Stimulated activated CD4-positive, alpha-beta T cell treated with anti-CD3 and anti-CD28 coated beads, Interleukin-1b, Interleukin-23, amount 100 ng/mL, for 24 hours (primary cell): ENCODE results near the gene ITIH3.
"Not testable (repeated sequence)": the region's sequence is repeated elsewhere in the genome, so short reads cannot be mapped to it uniquely, and the experiment has no call there.

Source experiments
- DNase-seq, 4 experiments: peaks; one replicate each; pipeline ENCODE4 v3.0.0-alpha.2; 2020; ENCODE audit warnings: low read depth in 4 of 4, low spot score in 1 of 4

Gene ITIH3, protein sequence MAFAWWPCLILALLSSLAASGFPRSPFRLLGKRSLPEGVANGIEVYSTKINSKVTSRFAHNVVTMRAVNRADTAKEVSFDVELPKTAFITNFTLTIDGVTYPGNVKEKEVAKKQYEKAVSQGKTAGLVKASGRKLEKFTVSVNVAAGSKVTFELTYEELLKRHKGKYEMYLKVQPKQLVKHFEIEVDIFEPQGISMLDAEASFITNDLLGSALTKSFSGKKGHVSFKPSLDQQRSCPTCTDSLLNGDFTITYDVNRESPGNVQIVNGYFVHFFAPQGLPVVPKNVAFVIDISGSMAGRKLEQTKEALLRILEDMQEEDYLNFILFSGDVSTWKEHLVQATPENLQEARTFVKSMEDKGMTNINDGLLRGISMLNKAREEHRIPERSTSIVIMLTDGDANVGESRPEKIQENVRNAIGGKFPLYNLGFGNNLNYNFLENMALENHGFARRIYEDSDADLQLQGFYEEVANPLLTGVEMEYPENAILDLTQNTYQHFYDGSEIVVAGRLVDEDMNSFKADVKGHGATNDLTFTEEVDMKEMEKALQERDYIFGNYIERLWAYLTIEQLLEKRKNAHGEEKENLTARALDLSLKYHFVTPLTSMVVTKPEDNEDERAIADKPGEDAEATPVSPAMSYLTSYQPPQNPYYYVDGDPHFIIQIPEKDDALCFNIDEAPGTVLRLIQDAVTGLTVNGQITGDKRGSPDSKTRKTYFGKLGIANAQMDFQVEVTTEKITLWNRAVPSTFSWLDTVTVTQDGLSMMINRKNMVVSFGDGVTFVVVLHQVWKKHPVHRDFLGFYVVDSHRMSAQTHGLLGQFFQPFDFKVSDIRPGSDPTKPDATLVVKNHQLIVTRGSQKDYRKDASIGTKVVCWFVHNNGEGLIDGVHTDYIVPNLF

DNA sequence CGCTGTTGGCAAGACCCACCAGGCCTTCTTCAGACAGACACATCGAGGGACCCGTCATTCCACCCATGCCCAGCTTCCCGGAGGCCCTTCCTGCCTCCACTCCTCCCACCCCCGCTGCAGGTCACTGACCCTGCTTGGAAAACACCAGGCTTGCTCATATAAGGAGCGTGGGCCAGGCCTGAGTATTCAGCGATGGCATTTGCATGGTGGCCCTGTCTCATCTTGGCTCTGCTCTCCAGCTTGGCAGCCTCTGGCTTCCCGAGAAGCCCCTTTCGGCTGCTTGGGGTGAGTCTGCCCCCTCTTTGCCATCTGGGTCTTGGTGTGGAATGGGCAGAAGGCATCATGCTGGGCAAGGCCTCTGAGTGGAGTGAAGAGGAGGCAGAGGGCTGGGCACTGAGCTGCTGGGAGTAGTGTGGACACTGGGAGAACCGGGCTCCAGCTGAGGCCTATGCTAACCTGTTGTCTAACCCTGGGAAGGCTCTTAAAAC, at the start of gene ITIH3:
Gene ITIH3, plus strand, starts transcription at position 185 of the 488 bp plus-strand sequence. Its CDS starts 8 bp downstream, at position 193.
- no peak for DNase-seq

DNA sequence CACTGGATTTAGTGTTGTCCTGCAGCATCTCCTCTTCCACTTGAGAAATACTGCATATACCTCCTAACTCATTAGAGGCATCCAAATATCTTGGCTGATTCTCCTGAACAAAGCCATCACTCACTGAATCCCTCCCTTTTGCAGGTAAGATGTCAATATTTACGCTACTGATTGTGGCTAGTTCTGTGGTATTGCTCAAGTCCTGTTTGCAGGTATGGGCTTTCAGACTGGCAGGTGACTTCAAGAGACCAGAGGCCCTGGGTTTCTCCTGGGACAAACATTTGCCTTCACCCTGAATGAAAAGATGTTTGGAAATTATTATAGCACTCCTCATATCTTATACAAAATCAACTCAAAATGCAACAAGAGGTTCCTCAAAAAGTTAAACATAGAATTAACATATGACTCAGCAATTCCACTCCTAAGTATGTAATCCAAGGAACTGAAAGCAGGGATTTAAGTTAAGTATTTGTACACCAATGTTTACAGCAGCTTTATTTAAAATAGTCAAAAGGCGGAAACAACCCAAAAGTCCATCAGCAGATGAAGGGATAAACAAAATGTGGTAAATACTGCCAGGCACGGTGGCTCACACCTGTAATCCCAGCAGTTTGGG, 42.4 kb upstream of the ITIH3 start:
- no peak for DNase-seq

DNA sequence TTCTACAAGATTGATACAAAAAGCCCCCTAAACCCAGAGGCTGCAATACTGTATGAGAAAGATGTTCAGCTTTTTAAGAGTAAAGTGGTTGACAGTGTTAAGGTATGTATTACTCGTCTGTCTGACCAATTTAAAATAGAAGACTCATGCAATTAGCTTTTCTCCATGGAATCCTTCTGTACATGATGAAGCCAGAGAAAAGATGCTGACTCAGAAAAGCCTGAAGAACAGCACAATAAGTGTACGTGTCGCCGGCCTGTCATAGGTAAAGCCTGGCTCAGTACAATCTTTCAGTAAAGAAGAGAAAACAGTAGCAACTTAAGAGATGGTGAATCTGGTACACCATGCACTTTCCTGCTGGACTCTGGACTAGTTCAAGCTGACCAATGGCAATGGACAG, 40.2 kb upstream of the ITIH3 start:
- no peak for DNase-seq

DNA sequence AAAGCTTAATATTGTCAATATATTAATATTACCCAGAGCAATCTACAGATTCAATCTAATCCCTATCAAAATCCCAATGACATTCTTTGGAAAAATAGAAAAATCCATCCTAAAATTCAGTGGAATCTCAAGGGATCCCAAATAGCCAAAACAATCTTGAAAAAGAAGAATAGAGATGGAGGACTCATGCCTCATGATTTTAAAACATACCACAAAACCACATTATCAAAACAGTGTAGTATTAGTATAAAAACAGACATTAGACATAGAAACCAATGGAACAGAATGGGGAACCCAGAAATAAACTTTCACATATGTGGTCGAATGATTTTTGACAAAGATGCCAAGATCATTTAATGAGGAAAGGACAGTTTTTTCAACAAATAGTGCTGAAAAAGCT, 38.5 kb upstream of the ITIH3 start:
- DNase-seq, result no peak

DNA sequence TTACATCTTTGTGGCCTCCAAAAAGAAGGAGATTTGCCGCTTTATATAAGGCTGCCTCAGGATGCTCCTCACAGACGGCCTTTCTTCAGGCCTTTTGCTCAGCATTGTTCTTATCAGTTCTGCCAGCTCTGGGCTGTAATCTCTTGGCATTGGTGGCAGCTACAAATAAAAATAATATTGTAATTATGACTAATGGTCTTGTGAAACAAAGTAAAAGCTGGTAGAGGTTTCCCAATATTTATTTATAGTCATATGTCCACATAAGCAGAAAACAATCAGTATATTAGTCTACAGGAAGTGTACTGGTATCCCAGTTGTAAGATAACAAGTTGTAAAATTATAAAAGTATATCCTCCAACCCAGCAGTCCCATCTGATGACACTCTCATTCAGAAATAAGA, 31.1 kb upstream of the ITIH3 start:
- DNase-seq, result no peak

DNA sequence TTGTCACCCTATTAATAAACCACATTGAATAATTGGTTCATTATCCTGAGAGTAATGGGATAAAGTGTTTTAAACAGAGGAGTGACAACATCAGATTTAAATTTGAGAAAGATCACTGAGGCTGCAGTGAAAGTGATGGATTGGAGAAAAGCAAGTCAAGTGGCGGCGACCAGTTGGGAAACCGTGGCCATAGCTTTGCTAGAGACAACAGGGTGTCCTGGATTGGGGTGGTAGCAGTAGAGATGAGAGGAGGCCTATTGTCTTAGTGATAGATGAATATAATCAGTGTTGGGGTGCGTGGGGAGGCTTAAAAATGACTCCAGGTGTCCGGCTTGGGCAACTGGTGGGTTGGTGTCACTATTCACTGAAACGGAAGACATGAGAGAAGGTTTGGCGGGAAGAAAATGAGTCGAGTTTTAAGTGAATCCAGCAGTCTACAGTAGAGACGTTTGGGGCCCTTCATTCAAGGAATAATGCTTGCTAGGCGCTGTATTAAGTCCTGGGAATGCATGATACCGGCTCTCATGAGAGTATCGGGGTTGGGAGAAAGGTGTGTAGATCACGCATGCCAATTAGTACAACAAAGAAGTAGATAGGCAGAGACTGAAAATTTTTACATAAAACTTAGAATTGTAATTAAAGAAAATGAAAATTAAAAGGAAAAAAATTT, 24.7 kb upstream of the ITIH3 start:
- DNase-seq, result no peak

DNA sequence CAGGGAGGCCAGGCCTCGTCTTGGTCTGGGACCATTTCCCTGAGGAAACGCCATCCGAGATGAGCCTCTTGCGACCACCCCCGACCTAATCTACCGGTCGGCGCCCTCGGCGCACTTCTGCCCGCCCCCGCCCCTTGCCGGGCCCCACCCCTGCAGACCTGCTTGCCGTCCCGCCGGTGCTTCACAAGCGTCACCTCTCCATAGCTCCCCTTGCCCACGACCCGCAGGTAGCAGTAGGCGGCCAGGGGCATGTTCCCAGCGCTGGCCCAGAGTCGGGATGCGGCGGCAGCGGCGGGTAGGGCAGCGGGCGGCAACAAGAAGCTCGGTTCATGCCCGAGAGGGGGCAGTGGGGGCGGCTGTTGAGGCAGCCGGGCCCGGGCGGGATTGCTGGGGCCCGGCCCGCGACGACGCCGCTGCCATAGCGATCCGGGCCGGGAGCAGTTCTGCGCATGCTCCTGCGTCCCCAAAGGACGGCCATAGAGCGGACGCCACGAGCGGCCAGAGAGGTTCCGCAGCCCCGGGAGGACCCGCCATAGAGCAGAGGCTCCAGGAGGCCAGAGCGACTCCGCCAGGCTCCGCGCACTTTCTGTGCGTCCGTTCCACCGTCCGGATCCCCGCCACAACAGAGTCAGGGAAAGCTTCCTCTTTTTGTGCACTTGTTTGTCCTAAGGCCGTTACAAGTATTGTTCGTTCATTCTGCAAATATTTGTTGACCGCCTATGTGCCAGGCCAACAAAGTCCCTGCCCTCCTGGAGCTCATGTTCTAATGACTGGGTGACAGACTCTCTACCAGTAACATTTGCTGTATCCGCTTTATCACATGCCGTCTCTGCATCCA, 23.9 kb upstream of the ITIH3 start, which contains the start of gene NEK4:
Gene NEK4, minus strand, starts transcription at position 445 of the 838 bp plus-strand sequence. Its CDS starts 194 bp downstream, at position 251.
- peak; percentile 63 to 85 (median 76) for DNase-seq

DNA sequence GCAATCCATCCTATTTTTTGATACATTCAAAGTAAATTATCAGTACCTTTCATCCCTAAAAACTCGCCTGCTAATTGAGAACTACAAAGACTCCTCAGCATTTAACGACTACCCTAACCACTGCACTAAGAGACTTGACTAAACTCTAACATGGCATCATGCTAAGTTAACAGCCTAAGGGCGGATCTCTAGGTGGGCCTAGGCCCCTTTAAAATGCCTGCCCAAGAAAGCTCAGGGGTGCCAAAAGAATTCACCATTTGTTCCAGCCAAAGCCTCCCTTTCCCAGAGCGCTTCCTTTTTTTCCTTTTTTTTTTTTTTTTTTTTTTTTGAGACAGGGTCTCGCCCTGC, 23.3 kb upstream of the ITIH3 start:
- DNase-seq, result no peak

DNA sequence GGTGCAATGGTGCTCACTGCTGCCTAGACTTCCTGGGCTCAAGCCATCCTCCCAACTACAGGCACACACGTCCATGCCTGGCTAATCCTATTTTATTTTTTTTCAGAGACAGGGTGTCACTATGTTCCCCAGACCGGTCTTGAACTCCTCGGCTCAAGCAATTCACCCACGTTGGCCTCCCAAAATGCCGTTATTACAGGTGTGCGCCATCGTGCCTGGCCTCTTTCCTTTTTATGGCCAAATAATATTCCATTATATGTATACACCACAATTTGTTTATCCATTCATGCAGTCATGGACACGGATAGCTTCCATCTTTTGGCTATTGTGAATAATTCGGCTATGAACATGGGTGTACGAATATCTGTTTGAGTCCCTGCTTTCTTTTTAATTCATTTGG, 22.9 kb upstream of the ITIH3 start:
- DNase-seq, result no peak

DNA sequence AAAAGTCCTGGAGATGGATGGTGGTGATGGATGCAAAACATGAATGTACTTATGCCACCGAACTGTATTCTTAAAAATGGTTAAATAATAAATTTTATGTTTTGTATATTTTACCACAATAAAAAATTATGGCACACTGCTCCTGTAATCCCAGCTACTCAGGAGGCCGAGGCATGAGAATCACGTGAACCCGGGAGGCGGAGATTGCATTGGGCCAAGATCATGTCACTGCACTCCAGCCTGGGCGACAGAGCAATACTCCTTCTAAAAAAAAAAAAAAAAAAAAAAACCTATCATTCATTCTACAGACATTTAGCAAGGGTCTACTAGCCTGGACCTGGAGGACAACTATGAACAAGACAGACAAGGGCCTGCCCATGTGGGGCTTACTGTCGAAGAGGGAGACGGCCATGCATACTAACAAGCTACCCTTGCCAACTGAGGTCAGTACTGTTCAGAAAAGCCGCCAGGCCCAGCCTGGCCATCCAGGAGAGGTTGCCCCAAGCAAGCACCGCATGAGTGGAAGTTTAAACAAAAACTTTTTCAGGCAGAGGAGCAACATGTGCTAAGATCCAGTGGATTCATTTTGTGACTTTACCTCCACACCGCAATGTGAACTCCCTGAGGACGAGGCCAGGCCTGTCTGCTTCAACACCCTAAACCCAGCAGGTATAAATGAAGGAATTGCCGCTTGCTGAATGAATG, 21.1 kb upstream of the ITIH3 start:
- DNase-seq, result no peak

DNA sequence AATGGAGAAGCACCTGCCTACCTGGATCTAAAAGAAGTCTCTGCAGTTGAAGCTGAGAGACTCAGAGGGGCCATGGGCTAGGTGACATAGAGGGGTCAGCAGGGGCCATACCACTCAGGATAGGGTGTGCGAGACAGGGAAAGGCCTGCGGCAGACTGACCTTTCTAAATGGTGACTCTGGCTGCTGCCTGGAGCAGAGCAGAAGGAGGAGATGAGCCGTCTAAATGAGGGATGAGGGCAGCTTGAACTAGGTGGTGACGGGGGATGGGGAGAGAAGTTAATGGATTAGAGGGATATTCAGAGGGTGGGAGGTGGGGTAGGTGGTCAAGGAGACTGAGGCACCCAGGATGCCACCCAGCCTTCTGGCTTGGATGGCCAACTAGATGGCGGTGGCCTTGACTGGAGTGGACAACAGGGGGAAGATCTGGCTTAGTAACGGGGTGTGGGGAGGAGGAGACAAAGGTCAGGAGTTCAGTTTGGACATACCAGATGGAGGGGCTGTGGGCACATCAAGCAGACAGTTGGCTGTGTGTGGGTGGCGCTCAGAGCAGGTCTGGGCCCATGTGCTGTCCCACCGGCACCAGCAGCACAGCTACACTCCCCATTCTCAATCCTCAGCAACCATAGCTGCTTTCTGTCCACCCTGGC, 20.4 kb upstream of the ITIH3 start:
- DNase-seq, result no peak

DNA sequence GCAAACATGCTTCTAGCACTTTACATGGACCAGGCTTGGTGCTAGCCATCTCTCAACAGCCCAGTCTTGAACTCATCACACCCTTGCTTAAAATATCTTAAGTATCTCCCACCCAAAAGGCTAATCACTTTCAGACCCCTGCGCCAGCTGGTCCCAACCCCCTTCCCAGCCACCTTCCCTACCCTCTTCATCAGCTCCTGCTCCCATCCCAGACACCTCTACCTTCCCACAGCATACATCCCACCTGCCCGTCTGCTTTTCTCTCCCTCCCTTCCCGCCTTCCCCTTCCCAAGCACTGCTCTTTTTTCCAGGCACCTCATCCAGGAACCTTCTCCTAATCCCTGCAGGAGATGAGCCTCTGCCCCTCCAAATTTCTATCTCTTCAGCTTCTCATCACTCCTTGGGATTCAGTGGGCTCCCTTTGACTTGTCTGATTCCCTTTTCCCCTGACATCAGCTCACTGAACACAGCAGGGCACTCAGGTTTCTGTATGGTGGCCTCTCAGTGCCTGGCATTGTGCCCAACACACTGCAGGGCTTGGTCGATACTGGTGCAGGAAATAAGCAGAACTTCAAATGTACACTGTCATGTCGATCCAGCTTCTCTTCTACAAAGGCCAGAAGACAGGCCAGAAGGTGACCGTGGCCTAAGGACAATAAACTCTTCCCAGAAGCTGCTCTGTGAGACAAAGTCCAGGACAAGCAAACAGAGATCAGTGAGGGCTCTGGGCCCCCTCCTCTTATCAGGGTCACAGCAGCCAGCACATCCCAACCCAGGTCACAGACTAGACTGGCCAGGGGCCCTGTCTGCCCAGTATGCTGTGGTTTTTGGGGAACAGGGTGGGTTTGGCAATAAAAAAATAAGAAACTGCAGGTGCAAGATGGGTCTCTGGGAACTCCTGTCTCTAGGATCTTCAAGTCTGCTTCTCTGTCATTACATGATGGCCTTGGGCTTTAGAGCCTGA, 19.4 kb upstream of the ITIH3 start:
- DNase-seq, result no peak

DNA sequence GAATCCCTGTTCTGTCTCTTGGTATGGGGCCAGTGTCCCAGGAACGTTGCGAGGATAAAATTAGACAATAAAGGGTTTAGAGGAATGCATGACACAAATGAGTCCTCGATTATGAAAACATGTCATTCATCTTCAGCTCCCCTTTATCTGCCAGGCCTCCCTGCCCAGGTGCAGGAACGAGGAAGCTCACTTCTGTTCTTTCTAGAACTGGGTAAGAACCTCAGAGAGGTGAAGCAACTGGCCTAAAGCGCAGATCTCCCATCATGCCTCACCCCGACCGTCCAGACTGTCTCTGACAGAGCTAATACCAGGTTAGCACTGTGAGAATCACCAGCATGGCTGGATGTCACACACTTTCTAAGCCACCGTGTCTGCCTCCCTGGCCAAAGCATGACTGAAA, 18.7 kb upstream of the ITIH3 start:
- DNase-seq, result no peak

DNA sequence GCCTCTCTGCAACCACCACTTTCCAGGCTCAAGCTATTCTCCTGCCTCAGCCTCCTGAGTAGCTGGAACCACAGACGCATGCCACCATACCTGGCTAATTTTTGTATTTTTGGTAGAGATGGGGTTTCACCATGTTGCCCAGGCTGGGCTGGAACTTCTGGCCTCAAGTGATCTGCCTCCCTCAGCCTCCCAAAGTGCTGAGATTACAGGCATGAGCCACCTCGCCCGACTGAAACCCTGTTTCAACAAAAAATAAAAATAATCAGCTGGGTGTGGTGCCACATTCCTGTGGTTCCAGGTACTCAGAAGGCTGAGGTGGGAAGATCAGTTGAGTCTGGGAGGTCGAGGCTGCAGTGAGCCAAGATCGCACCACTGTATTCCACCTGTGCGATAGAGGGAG, 18.1 kb upstream of the ITIH3 start:
- not testable (repeated sequence) for DNase-seq

DNA sequence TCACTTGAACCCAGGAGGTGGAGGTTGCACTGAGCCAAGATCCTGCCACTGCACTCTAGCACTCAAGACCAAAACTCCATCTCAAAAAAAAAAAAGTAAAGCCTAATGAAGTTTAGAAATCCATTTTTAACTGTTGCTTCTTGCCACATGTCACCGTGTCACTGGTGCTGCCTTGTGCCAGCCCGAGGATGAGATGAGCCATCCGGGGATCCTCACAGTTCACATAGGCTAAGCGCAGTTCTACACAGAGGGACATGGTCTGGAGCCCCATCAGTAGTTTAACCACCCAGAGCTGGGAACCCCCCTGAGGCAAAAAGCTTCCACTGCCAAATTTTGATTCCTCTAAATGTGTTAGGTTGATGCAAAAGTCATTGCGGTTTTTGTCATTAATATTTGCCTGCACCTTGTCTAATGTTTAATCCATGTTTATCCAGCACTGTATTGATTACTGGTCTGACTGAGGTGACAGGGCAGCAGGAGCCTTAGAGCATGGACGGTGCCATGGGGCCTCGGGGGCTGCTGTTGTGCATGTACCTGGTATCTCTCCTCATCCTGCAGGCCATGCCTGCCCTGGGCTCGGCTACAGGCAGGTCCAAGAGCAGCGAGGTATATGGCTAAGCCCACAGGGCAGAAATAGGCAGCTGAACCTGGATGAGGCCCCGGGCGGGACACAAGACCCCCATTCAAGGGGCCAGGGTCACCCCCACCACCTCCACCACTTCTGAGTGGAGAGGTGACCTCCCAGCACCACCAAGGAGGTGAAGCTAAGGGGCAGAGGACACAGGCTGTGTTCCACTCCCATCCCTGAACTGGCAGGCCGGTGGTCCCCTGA, 17.3 kb upstream of the ITIH3 start, which contains the start of gene ITIH1:
Gene ITIH1, plus strand, starts transcription at position 473 of the 832 bp plus-strand sequence. Its CDS starts 17 bp downstream, at position 490.
- DNase-seq, result no peak

DNA sequence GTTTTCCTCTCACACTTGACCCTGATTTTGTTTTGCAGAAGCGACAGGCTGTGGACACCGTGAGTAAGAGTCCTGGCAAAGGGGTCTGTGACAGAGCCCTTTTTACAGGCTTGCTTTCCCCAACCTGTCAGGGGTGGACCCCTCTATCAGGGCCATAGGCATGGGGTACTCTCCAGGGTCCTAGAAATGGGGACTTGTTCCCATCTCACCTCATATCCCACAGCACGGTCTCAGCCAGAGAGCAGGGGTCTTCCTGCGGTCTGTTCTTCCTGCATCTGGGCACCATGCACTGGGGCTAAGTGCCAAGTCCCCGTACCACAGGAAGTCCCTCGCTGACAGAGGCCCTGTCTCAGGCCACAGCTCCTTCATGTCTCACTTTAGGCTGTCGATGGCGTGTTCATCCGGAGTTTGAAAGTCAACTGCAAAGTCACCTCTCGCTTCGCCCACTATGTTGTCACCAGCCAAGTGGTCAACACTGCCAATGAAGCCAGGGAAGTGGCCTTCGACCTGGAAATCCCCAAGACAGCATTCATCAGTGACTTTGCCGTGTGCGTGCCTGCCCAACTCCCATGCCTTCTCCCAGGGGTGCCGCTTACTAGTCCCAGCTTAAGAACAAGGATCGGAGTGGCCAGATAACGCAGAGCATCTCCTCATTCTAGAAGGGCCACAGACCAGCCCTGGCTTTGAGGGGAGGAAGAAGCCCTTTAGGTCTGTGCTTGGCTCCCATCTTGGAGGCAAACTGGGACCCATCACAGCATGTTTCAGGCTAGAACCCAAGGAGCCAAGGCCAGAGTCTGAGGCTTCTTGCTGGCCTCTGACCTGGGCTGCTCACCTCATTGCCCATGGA, 16.4 kb upstream of the ITIH3 start:
- DNase-seq, result no peak
